Epithelial cell of esophagus (primary cell): ENCODE results near the gene VEPH1.

Source experiments
- DNase-seq: peaks from one replicate; pipeline ENCODE4 v3.0.0; 2010; ENCODE audit warnings: low read depth
- H3K4me3 ChIP-seq: 2 replicates; pipeline ENCODE4 v1.5.1; 2011; ENCODE audit warnings: mild to moderate bottlenecking, low read length, control low read depth
- TF ChIP-seq, protein P1 (sequence below): IDR thresholded peaks from 2 replicates; pipeline ENCODE4 v1.5.1; 2011; ENCODE audit warnings: low read depth, mild to moderate bottlenecking, low read length, control low read depth, inconsistent platforms; ENCODE audit not compliant: insufficient read depth; ENCODE audit errors: missing control alignments

The VEPH1 gene

DNA sequence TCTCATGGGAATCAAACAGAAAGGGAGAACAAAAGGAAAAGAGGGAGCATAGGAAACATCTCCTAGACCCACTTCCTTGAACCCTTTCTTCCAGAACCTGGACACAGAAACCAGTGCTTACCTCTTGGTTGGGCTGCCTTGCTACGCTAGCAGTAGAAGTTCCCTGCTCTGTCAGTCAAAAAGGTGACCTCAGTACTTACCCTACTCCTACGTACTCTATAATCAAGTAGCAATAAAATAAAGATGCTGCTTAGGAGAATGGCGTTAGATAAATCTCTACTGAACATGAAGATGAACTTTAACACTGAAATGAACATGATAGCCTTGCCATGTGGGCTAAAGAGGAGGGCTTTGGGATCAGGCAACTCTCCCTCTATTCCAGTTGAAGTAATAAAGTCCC is 7.4 kb downstream of the VEPH1 start:
- H3K4me3 ChIP-seq = no peak overlapping the region
- no peak for DNase-seq
- TF ChIP-seq, protein P1, sequence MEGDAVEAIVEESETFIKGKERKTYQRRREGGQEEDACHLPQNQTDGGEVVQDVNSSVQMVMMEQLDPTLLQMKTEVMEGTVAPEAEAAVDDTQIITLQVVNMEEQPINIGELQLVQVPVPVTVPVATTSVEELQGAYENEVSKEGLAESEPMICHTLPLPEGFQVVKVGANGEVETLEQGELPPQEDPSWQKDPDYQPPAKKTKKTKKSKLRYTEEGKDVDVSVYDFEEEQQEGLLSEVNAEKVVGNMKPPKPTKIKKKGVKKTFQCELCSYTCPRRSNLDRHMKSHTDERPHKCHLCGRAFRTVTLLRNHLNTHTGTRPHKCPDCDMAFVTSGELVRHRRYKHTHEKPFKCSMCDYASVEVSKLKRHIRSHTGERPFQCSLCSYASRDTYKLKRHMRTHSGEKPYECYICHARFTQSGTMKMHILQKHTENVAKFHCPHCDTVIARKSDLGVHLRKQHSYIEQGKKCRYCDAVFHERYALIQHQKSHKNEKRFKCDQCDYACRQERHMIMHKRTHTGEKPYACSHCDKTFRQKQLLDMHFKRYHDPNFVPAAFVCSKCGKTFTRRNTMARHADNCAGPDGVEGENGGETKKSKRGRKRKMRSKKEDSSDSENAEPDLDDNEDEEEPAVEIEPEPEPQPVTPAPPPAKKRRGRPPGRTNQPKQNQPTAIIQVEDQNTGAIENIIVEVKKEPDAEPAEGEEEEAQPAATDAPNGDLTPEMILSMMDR = no peak

DNA sequence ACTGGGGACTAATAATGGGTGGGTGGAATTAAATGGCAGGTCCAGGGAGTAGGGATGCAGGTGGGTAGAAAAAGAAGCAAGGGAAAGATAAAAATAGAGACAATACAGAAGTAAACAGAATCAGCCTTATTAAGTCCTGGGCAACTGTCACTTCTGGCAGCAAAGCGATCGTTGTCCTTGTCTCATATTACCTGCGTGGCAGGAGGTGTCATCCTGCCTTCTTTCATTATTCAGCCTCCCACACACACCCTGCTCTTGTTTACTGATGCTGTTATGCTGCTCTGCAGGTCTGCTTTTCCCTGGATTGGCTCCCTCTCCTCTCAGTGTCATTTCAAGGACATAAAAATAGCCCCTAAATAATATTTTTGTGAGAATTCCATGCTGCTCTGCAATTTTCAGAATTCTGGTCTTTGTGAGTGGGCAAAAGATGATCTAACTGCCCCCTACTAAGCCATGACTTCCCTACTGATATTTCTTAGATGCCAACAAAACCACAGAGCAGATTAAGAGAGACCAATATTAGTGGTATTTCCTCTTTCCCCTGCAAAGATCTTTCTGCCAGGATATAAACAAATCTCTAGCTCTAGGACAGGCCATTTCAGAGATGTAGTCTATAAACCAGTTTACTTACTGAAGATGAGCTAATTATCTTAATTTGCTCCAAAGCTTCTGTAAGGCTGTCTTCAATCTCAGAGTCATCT is 8.5 kb downstream of the VEPH1 start:
- DNase-seq = peak; percentile 6
- TF ChIP-seq, protein P1 = no peak
- no peak overlapping the region for H3K4me3 ChIP-seq

DNA sequence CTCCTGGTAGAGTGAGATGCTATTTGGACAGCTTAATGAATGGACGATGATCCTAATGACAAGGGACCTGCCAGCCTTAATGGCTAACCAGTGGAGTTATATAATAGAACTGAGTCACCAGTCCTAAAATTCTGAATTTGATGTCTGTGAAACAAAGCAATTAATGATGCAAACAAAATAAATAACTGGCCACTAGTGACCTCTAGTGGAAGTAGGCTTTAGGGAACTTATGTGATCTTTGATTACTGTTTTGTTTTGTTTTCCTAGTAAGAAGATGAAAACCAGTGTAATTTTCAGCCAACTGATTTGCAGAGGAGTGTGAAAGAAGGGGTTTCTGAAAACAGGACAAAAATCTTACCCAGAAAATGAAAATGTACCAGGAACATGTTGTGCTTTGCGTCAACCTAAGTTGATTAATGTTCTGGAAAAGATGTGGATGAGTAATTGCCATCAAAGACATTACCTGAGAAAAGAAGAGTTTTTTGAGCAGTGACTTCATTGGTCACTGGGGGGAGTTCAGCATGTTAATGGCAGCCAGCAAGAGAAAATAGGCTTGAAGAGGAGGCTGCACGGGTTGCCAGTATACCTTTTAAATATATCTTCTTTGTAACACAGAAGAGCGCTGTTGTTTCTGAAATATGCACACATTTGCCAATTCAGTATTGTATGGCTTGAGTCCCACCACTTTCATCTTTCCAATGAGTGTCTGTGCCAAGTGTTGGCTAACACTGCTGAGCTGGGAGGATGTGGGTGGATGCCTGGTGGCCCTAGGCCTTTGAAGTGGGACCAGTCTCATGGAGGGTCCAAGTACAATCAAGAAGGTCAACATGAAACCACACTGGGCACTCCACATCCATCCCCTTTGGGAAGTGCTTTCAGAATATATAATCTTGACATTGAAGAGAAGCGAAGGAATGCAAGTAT is 9.3 kb downstream of the VEPH1 start:
- DNase-seq = peak; percentile 58
- TF ChIP-seq, protein P1 = peak; percentile 54
- H3K4me3 ChIP-seq = no peak overlapping the region

DNA sequence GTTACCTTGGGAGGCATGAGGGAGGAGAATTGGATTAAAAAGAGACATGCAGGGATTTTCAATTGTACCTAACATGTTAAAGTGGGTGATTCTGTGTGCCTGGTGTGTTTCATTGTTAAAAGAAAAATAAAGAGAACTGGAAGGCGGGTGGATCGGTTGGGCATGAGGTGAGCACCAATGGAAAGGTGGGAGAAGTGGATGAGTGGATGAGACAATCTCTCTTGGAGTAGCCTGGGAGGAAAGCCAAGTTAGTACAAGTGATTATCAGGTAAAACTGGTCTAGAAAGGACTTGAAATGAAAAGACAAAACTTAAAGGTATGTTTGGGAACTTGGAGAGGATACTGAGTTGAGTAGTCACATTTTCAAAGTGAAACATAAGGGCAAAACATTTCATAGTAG is 12.1 kb downstream of the VEPH1 start:
- DNase-seq = peak; percentile 45
- no peak overlapping the region for H3K4me3 ChIP-seq
- TF ChIP-seq, protein P1 = no peak

DNA sequence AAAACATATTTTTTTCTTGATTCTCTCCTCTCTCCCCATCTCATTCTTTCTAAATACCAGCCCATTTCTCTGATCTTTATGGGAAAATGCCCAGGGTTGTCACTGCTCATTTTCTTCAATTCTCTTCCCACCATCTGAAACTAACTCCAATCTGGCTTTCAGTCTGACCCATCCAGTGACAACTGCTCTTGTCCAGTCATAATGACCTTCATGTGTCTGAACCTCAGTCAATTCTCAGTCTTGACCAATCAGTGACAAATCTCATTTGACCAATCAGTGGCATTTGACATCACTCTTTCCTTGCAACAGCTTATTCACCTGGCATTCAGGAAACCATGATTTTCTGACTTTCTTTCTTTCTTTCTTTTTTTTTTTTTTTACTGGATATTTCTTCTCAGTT is 15.1 kb downstream of the VEPH1 start:
- TF ChIP-seq, protein P1 = no peak
- no peak for DNase-seq
- H3K4me3 ChIP-seq = no peak overlapping the region

DNA sequence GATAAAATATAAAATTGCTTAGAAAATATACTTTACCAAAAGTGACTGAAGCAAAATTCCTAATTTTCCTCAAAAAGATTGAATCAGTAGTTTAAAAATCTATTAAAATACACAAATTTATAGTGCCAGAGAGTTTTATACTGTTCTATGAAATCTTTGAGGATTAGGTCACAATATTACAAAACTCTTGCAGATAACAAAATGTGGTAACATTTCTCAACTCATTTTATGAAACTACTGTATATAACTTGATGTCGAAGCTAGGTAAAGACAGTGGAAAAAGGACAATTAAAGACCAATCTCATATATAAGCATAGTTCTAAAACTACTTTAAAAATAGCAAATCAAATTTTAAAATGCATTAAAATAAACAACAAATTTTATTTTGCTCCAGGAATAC is 15.9 kb downstream of the VEPH1 start:
- DNase-seq = no peak
- TF ChIP-seq, protein P1 = no peak
- H3K4me3 ChIP-seq = no peak overlapping the region
